ENCODE measurements around the gene DUSP18. TPM values are rescaled to one million over a fixed set of nuclear protein-coding genes. Genes with fewer than 3 reads are reported as not detected.

Gene DUSP18
- total and polyA plus RNA-seq, 2 of the 4 experiments (the other 2 are of a cell fraction) = 14.9 TPM

DNA sequence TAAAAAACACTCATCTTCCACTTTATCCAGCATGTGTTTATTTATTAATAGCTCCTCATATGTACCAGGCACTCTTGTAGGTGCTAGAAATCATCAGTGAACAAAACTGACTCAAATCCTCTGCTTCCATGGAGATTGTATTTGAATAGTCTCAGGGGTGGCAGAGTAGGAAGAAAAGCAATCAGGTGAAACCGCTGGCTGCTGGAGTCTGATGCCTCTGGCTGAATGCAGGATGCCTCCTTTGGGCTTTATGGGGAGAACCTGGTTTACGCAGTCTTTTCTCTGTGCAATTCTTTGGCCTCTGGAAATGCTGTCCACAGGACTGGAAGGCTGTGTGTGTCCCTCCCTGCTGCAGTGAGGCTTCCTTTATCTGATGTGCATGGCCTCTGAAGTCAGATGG is 14.2 kb upstream of the DUSP18 start:
- Histone ChIP-seq H2AK5ac (ENCODE audit: low read depth, low read length) (no peak overlapping the region), H4K5ac (ENCODE audit: low read depth, low read length) (no peak overlapping the region), H3K23ac (ENCODE audit: low read depth, low read length) (no peak overlapping the region), H4K8ac (ENCODE audit: low read depth in 2 of 2, low read length in 2 of 2) (no peak overlapping the region), H2BK5ac (ENCODE audit: low read depth, low read length, poor library complexity, severe bottlenecking) (no peak overlapping the region), H3K18ac (ENCODE audit: low read depth, low read length) (no peak overlapping the region), H3K56ac (ENCODE audit: extremely low read depth, insufficient read depth, low read length) (no peak overlapping the region), H2BK15ac (ENCODE audit: low read depth, low read length) (no peak overlapping the region), H3K14ac (replicated peaks; ENCODE audit: low read depth, low read length) (no peak overlapping the region), H2AK9ac (replicated peaks; ENCODE audit: low read depth, low read length, poor library complexity) (no peak overlapping the region), H3K27ac (ENCODE audit: insufficient read depth, low read length) (no peak overlapping the region), H2AFZ (replicated peaks; ENCODE audit: low read length, poor library complexity) (no peak overlapping the region), H2BK120ac (ENCODE audit: low read depth, low read length) (no peak overlapping the region), H4K20me1 (ENCODE audit: insufficient read depth, low read length) (no peaks in the 10 kb centered on the region), H3K79me1 (ENCODE audit: low read depth in 1 of 2, low read length in 2 of 2) (no peaks in the 10 kb centered on the region), H3K27me3 (ENCODE audit: control insufficient read depth, insufficient read depth, low read length) (peaks cover 14% of the 10 kb centered on the region), H4K91ac (ENCODE audit: insufficient read depth, low read depth, low read length) (no peak overlapping the region), H2BK20ac (ENCODE audit: low read depth, low read length) (no peak overlapping the region), H3K9me1 (ENCODE audit: insufficient read depth, low read length) (no peaks in the 10 kb centered on the region; the same call in 1 of the 2 replicates), H3K9me3 (ENCODE audit: control insufficient read depth, insufficient read depth, low read length) (no peaks in the 10 kb centered on the region), H3K9ac (ENCODE audit: low read depth, low read length) (no peak overlapping the region), H3K36me3 (ENCODE audit: control insufficient read depth, insufficient read depth, low read length) (no peaks in the 10 kb centered on the region), H3K4ac (ENCODE audit: low read depth, low read length) (no peak overlapping the region), H3K4me1 (ENCODE audit: control insufficient read depth, insufficient read depth, low read length) (no peaks in the 10 kb centered on the region), H3K4me2 (ENCODE audit: low read depth, low read length) (no peak overlapping the region), H3K4me3 (ENCODE audit: insufficient read depth, low read depth, low read length) (no peak overlapping the region)
- POLR2A ChIA-PET (ENCODE audit: unreplicated experiment) = no interaction called here
- no peak for ATAC-seq (ENCODE audit: low read depth)
- TF ChIP-seq MAZ (IDR thresholded peaks at IDR 0.05; ENCODE audit: borderline replicate concordance, low read depth, low read length) = no peak
- TF ChIP-seq, protein P1, sequence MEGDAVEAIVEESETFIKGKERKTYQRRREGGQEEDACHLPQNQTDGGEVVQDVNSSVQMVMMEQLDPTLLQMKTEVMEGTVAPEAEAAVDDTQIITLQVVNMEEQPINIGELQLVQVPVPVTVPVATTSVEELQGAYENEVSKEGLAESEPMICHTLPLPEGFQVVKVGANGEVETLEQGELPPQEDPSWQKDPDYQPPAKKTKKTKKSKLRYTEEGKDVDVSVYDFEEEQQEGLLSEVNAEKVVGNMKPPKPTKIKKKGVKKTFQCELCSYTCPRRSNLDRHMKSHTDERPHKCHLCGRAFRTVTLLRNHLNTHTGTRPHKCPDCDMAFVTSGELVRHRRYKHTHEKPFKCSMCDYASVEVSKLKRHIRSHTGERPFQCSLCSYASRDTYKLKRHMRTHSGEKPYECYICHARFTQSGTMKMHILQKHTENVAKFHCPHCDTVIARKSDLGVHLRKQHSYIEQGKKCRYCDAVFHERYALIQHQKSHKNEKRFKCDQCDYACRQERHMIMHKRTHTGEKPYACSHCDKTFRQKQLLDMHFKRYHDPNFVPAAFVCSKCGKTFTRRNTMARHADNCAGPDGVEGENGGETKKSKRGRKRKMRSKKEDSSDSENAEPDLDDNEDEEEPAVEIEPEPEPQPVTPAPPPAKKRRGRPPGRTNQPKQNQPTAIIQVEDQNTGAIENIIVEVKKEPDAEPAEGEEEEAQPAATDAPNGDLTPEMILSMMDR (conservative IDR thresholded peaks at IDR 0.05; ENCODE audit: low read depth, low read length) = no peak
- CTCF ChIA-PET = no interaction called here
- dilution Hi-C loops (cut with HindIII; ENCODE audit: low sequenced_read_pairs, unreplicated experiment) (no loop called here), in situ Hi-C loops (cut with MboI; ENCODE audit: low sequenced_read_pairs) (no loop called here), intact Hi-C loops (cut with micrococcal nuclease) (no loop called here)
- DNase-seq = no peak
- no CpG with 5 or more reads among the region's 2 CpGs for WGBS, 2 experiments (ENCODE audit: extremely low coverage in 2 of 2, insufficient read length in 1 of 2)
- no TSS peak for BruUV-seq (replicated peaks)
